Karpas-422 (cell line): Measurements from ENCODE around the gene HSP90B1. TPM values are rescaled to one million over a fixed set of nuclear protein-coding genes. Genes with fewer than 3 reads are reported as not detected.

Experiments used
- DNase-seq: peaks from one replicate; pipeline ENCODE4 v3.0.0-alpha.2; 2015
- H2AFZ ChIP-seq: fragments of 200-600 bp; sonication (generic); 2 replicates; pipeline ENCODE4 v1.6.1; 2014; ENCODE audit warnings: antibody characterized with exemption, low read length, mixed read lengths
- H3K27ac ChIP-seq: fragments of 200-600 bp; sonication (generic); 2 replicates; pipeline ENCODE4 v1.5.1; 2014; ENCODE audit warnings: mild to moderate bottlenecking, low read length, moderate library complexity
- H3K27me3 ChIP-seq: fragments of 200-600 bp; sonication (generic); 2 replicates; pipeline ENCODE4 v1.6.1; 2014; ENCODE audit warnings: low read length, mixed read lengths
- H3K36me3 ChIP-seq: fragments of 200-600 bp; sonication (generic); 2 replicates; pipeline ENCODE4 v1.6.1; 2014; ENCODE audit warnings: low read length, mixed read lengths; ENCODE audit not compliant: insufficient read depth
- H3K4me1 ChIP-seq: fragments of 200-600 bp; sonication (generic); 2 replicates; pipeline ENCODE4 v1.6.1; 2014; ENCODE audit warnings: mild to moderate bottlenecking, low read length, mixed read lengths
- H3K4me2 ChIP-seq: fragments of 200-600 bp; sonication (generic); 2 replicates; pipeline ENCODE4 v1.6.1; 2014; ENCODE audit warnings: low read length, low read depth, mild to moderate bottlenecking; ENCODE audit not compliant: poor library complexity, severe bottlenecking
- H3K4me3 ChIP-seq: fragments of 200-600 bp; sonication (generic); 2 replicates; pipeline ENCODE4 v1.5.1; 2014; ENCODE audit warnings: mild to moderate bottlenecking, antibody characterized with exemption, low read length, mixed read lengths
- H3K79me2 ChIP-seq: fragments of 200-600 bp; sonication (generic); 2 replicates; pipeline ENCODE4 v1.6.1; 2014; ENCODE audit warnings: mild to moderate bottlenecking, low read length, mixed read lengths
- H3K9ac ChIP-seq: fragments of 200-600 bp; sonication (generic); 2 replicates; pipeline ENCODE4 v1.6.0; 2014; ENCODE audit warnings: low read length
- H3K9me2 ChIP-seq: fragments of 200-600 bp; sonication (generic), shearing (Covaris generic); replicated peaks from 2 replicates; pipeline ENCODE4 v1.6.0; 2014; ENCODE audit warnings: mild to moderate bottlenecking, low read length, moderate library complexity; ENCODE audit not compliant: insufficient read depth
- H3K9me3 ChIP-seq: fragments of 300-700, 200-600 bp; sonication (generic); 2 replicates; pipeline ENCODE4 v1.6.1; 2014; ENCODE audit warnings: low read length, mixed read lengths
- H4K20me1 ChIP-seq: fragments of 200-600 bp; sonication (generic); 2 replicates; pipeline ENCODE4 v1.6.1; 2014; ENCODE audit warnings: mild to moderate bottlenecking, antibody characterized with exemption, low read length, low read depth; ENCODE audit not compliant: insufficient read depth
- total RNA-seq: library from RNA; depleted of rRNA; stranded (reverse); fragments of >200 nt; shearing (Covaris generic); gene quantifications from 2 replicates; pipeline ENCODE4 v1.2.3, GENCODE V29; 2014; ENCODE audit warnings: low replicate concordance

HSP90B1 gene
- total RNA-seq, 1 experiment from 2014 or later: 334 TPM

- H2AFZ ChIP-seq: no peak overlapping the region
- no peaks in the 10 kb centered on the region for H3K27me3 ChIP-seq
- no peaks in the 10 kb centered on the region for H3K9me2 ChIP-seq
- H3K4me3 ChIP-seq: peak overlapping the region; percentile 79
- H3K9me3 ChIP-seq: no peaks in the 10 kb centered on the region
- H3K36me3 ChIP-seq: peaks cover 19% of the 10 kb centered on the region; the same call in 1 of the 2 replicates
- H3K9ac ChIP-seq: peak overlapping the region; percentile 79
- peak overlapping the region; percentile 69 for H3K27ac ChIP-seq
- H3K79me2 ChIP-seq: peaks cover 82% of the 10 kb centered on the region
- no peak for DNase-seq
- H4K20me1 ChIP-seq: peaks cover 4% of the 10 kb centered on the region; the same call in 1 of the 2 replicates
- H3K4me1 ChIP-seq: peaks cover 53% of the 10 kb centered on the region
- peak overlapping the region; percentile 100 for H3K4me2 ChIP-seq
These were observed 36.5 kb downstream of the HSP90B1 start for GRCh38 chr12:103966736-103967135.

- peaks cover 10% of the 10 kb centered on the region; the same call in 1 of the 2 replicates for H4K20me1 ChIP-seq
- H3K4me2 ChIP-seq: no peak overlapping the region
- DNase-seq: no peak
- H3K36me3 ChIP-seq: peaks cover 20% of the 10 kb centered on the region; the same call in 1 of the 2 replicates
- no peak overlapping the region for H3K27ac ChIP-seq
- H3K9me2 ChIP-seq: no peaks in the 10 kb centered on the region
- no peak overlapping the region for H3K4me3 ChIP-seq
- H3K27me3 ChIP-seq: no peaks in the 10 kb centered on the region
- H2AFZ ChIP-seq: no peak overlapping the region
- no peak overlapping the region for H3K9ac ChIP-seq
- H3K79me2 ChIP-seq: peaks cover 95% of the 10 kb centered on the region
- H3K9me3 ChIP-seq: no peaks in the 10 kb centered on the region
- peaks cover 34% of the 10 kb centered on the region for H3K4me1 ChIP-seq
These were observed 39.2 kb downstream of the HSP90B1 start for GRCh38 chr12:103969391-103969790.

GRCh38 chr12:103973909-103974308, 43.7 kb downstream of the HSP90B1 start:
- no peak overlapping the region for H3K27ac ChIP-seq
- H3K27me3 ChIP-seq: no peaks in the 10 kb centered on the region
- DNase-seq: no peak
- no peaks in the 10 kb centered on the region for H3K9me3 ChIP-seq
- H3K4me2 ChIP-seq: no peak overlapping the region
- H3K36me3 ChIP-seq: peaks cover 31% of the 10 kb centered on the region
- H4K20me1 ChIP-seq: peaks cover 10% of the 10 kb centered on the region
- no peak overlapping the region for H3K4me3 ChIP-seq
- H2AFZ ChIP-seq: no peak overlapping the region
- H3K4me1 ChIP-seq: peaks cover 13% of the 10 kb centered on the region
- no peak overlapping the region for H3K9ac ChIP-seq
- H3K79me2 ChIP-seq: peaks cover 98% of the 10 kb centered on the region
- no peaks in the 10 kb centered on the region for H3K9me2 ChIP-seq

- Histone ChIP-seq H3K4me2 (no peak overlapping the region), H3K9me2 (no peaks in the 10 kb centered on the region), H2AFZ (no peak overlapping the region), H4K20me1 (peaks cover 10% of the 10 kb centered on the region), H3K79me2 (peaks cover 88% of the 10 kb centered on the region), H3K27me3 (no peaks in the 10 kb centered on the region), H3K4me3 (no peak overlapping the region), H3K27ac (no peak overlapping the region), H3K9ac (no peak overlapping the region), H3K36me3 (peaks cover 32% of the 10 kb centered on the region), H3K9me3 (no peaks in the 10 kb centered on the region), H3K4me1 (peaks cover 6% of the 10 kb centered on the region)
- DNase-seq: no peak
These were observed 45.2 kb downstream of the HSP90B1 start for GRCh38 chr12:103975368-103975767.

GRCh38 chr12:103978384-103978982, 48.3 kb downstream of the HSP90B1 start:
- Histone ChIP-seq H3K9me2 (no peaks in the 10 kb centered on the region), H3K36me3 (peaks cover 56% of the 10 kb centered on the region), H2AFZ (no peak overlapping the region), H3K4me1 (peaks cover 6% of the 10 kb centered on the region), H3K4me2 (no peak overlapping the region), H3K4me3 (no peak overlapping the region), H3K9me3 (no peaks in the 10 kb centered on the region), H3K9ac (no peak overlapping the region), H3K27ac (no peak overlapping the region), H3K27me3 (no peaks in the 10 kb centered on the region), H4K20me1 (peaks cover 10% of the 10 kb centered on the region), H3K79me2 (peaks cover 58% of the 10 kb centered on the region)
- DNase-seq: no peak

- no peaks in the 10 kb centered on the region for H4K20me1 ChIP-seq
- H3K9ac ChIP-seq: no peak overlapping the region
- H3K4me3 ChIP-seq: no peak overlapping the region
- H3K36me3 ChIP-seq: peaks cover 42% of the 10 kb centered on the region
- no peak for DNase-seq
- no peaks in the 10 kb centered on the region for H3K27me3 ChIP-seq
- H2AFZ ChIP-seq: no peak overlapping the region
- no peaks in the 10 kb centered on the region for H3K9me2 ChIP-seq
- H3K27ac ChIP-seq: no peak overlapping the region
- H3K4me1 ChIP-seq: no peaks in the 10 kb centered on the region
- no peak overlapping the region for H3K4me2 ChIP-seq
- no peaks in the 10 kb centered on the region for H3K9me3 ChIP-seq
- H3K79me2 ChIP-seq: no peaks in the 10 kb centered on the region
These were observed 56.6 kb downstream of the HSP90B1 start for GRCh38 chr12:103986829-103987228.

- Histone ChIP-seq H3K9me2 (no peaks in the 10 kb centered on the region), H3K4me1 (no peaks in the 10 kb centered on the region), H3K27me3 (no peaks in the 10 kb centered on the region), H4K20me1 (no peaks in the 10 kb centered on the region), H3K36me3 (peaks cover 3% of the 10 kb centered on the region), H3K9me3 (no peaks in the 10 kb centered on the region), H3K27ac (no peak overlapping the region), H3K9ac (no peak overlapping the region), H3K4me3 (no peak overlapping the region), H2AFZ (no peak overlapping the region), H3K4me2 (no peak overlapping the region), H3K79me2 (no peaks in the 10 kb centered on the region)
- no peak for DNase-seq
These were observed 64.0 kb downstream of the HSP90B1 start for GRCh38 chr12:103994235-103994634.

- no peak overlapping the region for H3K27ac ChIP-seq
- H3K9me3 ChIP-seq: no peaks in the 10 kb centered on the region
- no peaks in the 10 kb centered on the region for H4K20me1 ChIP-seq
- H3K4me1 ChIP-seq: peaks cover 19% of the 10 kb centered on the region
- 0 out of 2 replicates have a peak, but pooled peaks cover 4% of the 10 kb centered on the region for H3K27me3 ChIP-seq
- H3K79me2 ChIP-seq: no peaks in the 10 kb centered on the region
- H3K36me3 ChIP-seq: no peaks in the 10 kb centered on the region
- no peak overlapping the region for H3K4me3 ChIP-seq
- no peaks in the 10 kb centered on the region for H3K9me2 ChIP-seq
- no peak overlapping the region for H3K9ac ChIP-seq
- no peak overlapping the region for H2AFZ ChIP-seq
- H3K4me2 ChIP-seq: no peak overlapping the region
- DNase-seq: no peak
These were observed 66.4 kb downstream of the HSP90B1 start for GRCh38 chr12:103996595-103996994.
